CD4-positive, alpha-beta memory T cell (primary cell): ENCODE data around the gene CYP2S1. TPM values are rescaled to one million over a fixed set of nuclear protein-coding genes. Genes with fewer than 3 reads are reported as not detected.
A peak's percentile ranks its signal among the peaks of the same experiment; 100 is the strongest.

ENCODE experiments used
- CTCF ChIA-PET: fragments of 350-600 bp; sonication (Branson Sonifier 250); formaldehyde crosslinking; loops from one replicate; lab custom pipeline; 2021; ENCODE audit warnings: inconsistent platforms; ENCODE audit not compliant: partially characterized antibody; lab: Charles Lee
- POLR2A ChIA-PET: fragments of 350-600 bp; sonication (Branson Sonifier 250); formaldehyde crosslinking; loops from one replicate; lab custom pipeline; 2021; ENCODE audit not compliant: partially characterized antibody; lab: Charles Lee
- DNase-seq, 5 donors: peaks; one replicate each; pipeline versions ENCODE4 v3.0.0 to v3.0.0-alpha.2; 2020 to 2022; ENCODE audit warnings: mixed read lengths in 1 of 5
- H3K27ac ChIP-seq: one replicate; pipeline ENCODE4 v1.7.0; 2013; ENCODE audit warnings: low read depth, low read length
- H3K27me3 ChIP-seq: 2 replicates; pipeline ENCODE4 v1.7.0; 2013; ENCODE audit warnings: mild to moderate bottlenecking, low read length, moderate library complexity; ENCODE audit not compliant: insufficient read depth
- H3K36me3 ChIP-seq: 2 replicates; pipeline ENCODE4 v1.7.0; 2013; ENCODE audit warnings: mild to moderate bottlenecking, low read length, moderate library complexity; ENCODE audit not compliant: insufficient read depth
- H3K4me1 ChIP-seq: 2 replicates; pipeline ENCODE4 v1.7.0; 2013; ENCODE audit warnings: mild to moderate bottlenecking, low read length, moderate library complexity; ENCODE audit not compliant: insufficient read depth
- H3K4me3 ChIP-seq, 2 donors: one replicate each; pipeline ENCODE4 v1.7.0; 2013; ENCODE audit warnings: low read length in 2 of 2, mild to moderate bottlenecking in 1 of 2
- H3K9me3 ChIP-seq, 2 donors: one replicate each; pipeline ENCODE4 v1.7.0; 2013; ENCODE audit warnings: low read length in 2 of 2, control low read depth in 1 of 2; ENCODE audit not compliant: control insufficient read depth in 1 of 2
- H3K27ac Mint-ChIP-seq, 7 donors: one replicate each; pipeline ENCODE4 v1.8.0; 2020 to 2021; ENCODE audit warnings: mixed read lengths in 7 of 7, mild to moderate bottlenecking in 6 of 7, inconsistent platforms in 3 of 7, moderate library complexity in 3 of 7
- H3K27me3 Mint-ChIP-seq, 2 donors: one replicate each; pipeline ENCODE4 v1.8.0; 2020 to 2021; ENCODE audit warnings: mixed read lengths in 2 of 2
- H3K36me3 Mint-ChIP-seq, 2 donors: one replicate each; pipeline ENCODE4 v1.8.0; 2020 to 2021; ENCODE audit warnings: mixed read lengths in 2 of 2, inconsistent platforms in 1 of 2, mild to moderate bottlenecking in 1 of 2
- H3K4me1 Mint-ChIP-seq, 4 donors: one replicate each; pipeline ENCODE4 v1.8.0; 2020 to 2021; ENCODE audit warnings: mixed read lengths in 4 of 4, mild to moderate bottlenecking in 1 of 4
- H3K4me3 Mint-ChIP-seq, 8 donors: one replicate each; pipeline ENCODE4 v1.8.0; 2020 to 2021; ENCODE audit warnings: mixed read lengths in 8 of 8, mild to moderate bottlenecking in 7 of 8, moderate library complexity in 6 of 8, inconsistent platforms in 3 of 8
- H3K9me3 Mint-ChIP-seq, 8 donors: one replicate each; pipeline ENCODE4 v1.8.0; 2020 to 2021; ENCODE audit warnings: mixed read lengths in 8 of 8, mild to moderate bottlenecking in 5 of 8, inconsistent platforms in 3 of 8, moderate library complexity in 1 of 8
- intact Hi-C: fragments of 100-400 bp; cut with micrococcal nuclease; formaldehyde crosslinking; loops from one replicate; pipeline ENCODE4 v1.15.1; 2023
- polyA plus RNA-seq, 2 donors: library from polyadenylated mRNA; unstranded; fragments of 300-500 nt; fragmentation: Illumina TruSeq; gene quantifications; one replicate each; pipeline ENCODE4 v1.2.3, GENCODE V29; 2021
- total RNA-seq, 2 experiments: library from RNA; stranded (reverse); gene quantifications; one replicate each; pipeline ENCODE4 v1.2.3, GENCODE V29; 2021

CYP2S1 gene
- total and polyA plus RNA-seq, 4 experiments from 2014 or later, result 0.15 to 0.28 TPM; not detected in 2

- Histone ChIP-seq H3K4me1 (no peaks in the 10 kb centered on the region), H3K27me3 (no peaks in the 10 kb centered on the region), H3K9me3 (no peaks in the 10 kb centered on the region), H3K27ac (no peak overlapping the region), H3K4me3 (no peak overlapping the region), H3K36me3 (no peaks in the 10 kb centered on the region)
- intact Hi-C loops, result no loop called here
- POLR2A ChIA-PET, result no interaction called here
- peak overlapping the region in 1 of 7 donors; percentile 80 for H3K27ac Mint-ChIP-seq
- no peaks in the 10 kb centered on the region for H3K9me3 Mint-ChIP-seq
- H3K4me1 Mint-ChIP-seq, result no peaks in the 10 kb centered on the region
- CTCF ChIA-PET, result no interaction called here
- H3K4me3 Mint-ChIP-seq, result peak overlapping the region in 1 of 8 donors; percentile 66
- DNase-seq, result no peak
- H3K36me3 Mint-ChIP-seq, result no peaks in the 10 kb centered on the region
- peaks cover 6 to 12% of the 10 kb centered on the region in 2 donors for H3K27me3 Mint-ChIP-seq
These were observed 21.1 kb downstream of the CYP2S1 start for GRCh38 chr19:41214161-41214560.

- Histone ChIP-seq H3K9me3 (no peaks in the 10 kb centered on the region), H3K27ac (no peak overlapping the region), H3K4me1 (no peaks in the 10 kb centered on the region), H3K27me3 (no peaks in the 10 kb centered on the region), H3K36me3 (no peaks in the 10 kb centered on the region), H3K4me3 (no peak overlapping the region)
- intact Hi-C loops, result no loop called here
- POLR2A ChIA-PET, result no interaction called here
- H3K27me3 Mint-ChIP-seq, result peaks cover 23 to 31% of the 10 kb centered on the region in 2 donors
- H3K4me3 Mint-ChIP-seq, result no peak overlapping the region
- H3K4me1 Mint-ChIP-seq, result peaks cover 0 to 2% (median under 1%) of the 10 kb centered on the region in 4 donors
- H3K9me3 Mint-ChIP-seq, result no peaks in the 10 kb centered on the region
- no peak overlapping the region for H3K27ac Mint-ChIP-seq
- no peak for DNase-seq
- CTCF ChIA-PET, result no interaction called here
- H3K36me3 Mint-ChIP-seq, result no peaks in the 10 kb centered on the region
These were observed 24.7 kb downstream of the CYP2S1 start for GRCh38 chr19:41217741-41218140.

DNA sequence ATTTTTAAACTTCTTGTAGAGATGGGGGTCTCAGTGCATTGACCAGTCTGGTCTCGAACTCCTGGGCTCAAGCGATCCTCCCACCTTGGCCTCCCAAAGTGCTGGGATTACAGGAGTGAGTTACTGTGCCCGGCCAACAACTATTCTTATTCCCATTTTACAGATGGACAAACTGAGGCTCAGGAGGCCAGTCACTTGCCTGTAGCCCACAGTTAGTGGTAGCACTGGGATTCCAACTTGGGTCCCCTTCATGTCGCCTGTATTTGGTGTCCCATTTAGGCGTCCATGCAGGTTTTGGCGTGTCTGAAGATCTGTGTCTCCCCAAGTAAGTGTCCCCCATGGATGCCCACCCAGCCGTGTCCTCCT lies 25.2 kb downstream of the CYP2S1 start:
- no peaks in the 10 kb centered on the region for H3K9me3 Mint-ChIP-seq

GRCh38 chr19:41218615-41219507 lies 25.8 kb downstream of the CYP2S1 start, which contains the start of gene AXL:
TSS of gene AXL (plus strand) at chr19:41219223. CDS start at chr19:41219393, 170 bp downstream.
- no peak within 1 kb of the TSS for H3K27ac ChIP-seq
- DNase-seq, result no peak
- Mint-ChIP-seq H3K36me3 (no peaks in the 10 kb centered on the region), H3K9me3 (no peaks in the 10 kb centered on the region), H3K4me1 (peaks cover 0 to 2% (median under 1%) of the 10 kb centered on the region in 4 donors), H3K27ac (peak within 1 kb of the TSS in 2 of 7 donors; percentile 36 to 39), H3K27me3 (peaks cover 23 to 31% of the 10 kb centered on the region in 2 donors), H3K4me3 (peak within 1 kb of the TSS in 1 of 8 donors; percentile 20)
- no peaks in the 10 kb centered on the region for H3K4me1 ChIP-seq
- CTCF ChIA-PET, result no interaction called here
- intact Hi-C loops, result no loop called here
- H3K36me3 ChIP-seq, result no peaks in the 10 kb centered on the region
- no peaks in the 10 kb centered on the region for H3K9me3 ChIP-seq
- no peak within 1 kb of the TSS for H3K4me3 ChIP-seq
- no peaks in the 10 kb centered on the region for H3K27me3 ChIP-seq
- POLR2A ChIA-PET, result no interaction called here

More for the DNA sequence above, 25.2 kb downstream of the CYP2S1 start:
- no peak overlapping the region for H3K27ac Mint-ChIP-seq
- intact Hi-C loops, result no loop called here
- H3K4me3 ChIP-seq, result no peak overlapping the region
- H3K4me3 Mint-ChIP-seq, result no peak overlapping the region
- no peaks in the 10 kb centered on the region for H3K27me3 ChIP-seq
- no peak overlapping the region for H3K27ac ChIP-seq
- ChIA-PET CTCF (no interaction called here), POLR2A (no interaction called here)
- H3K27me3 Mint-ChIP-seq, result peaks cover 23 to 31% of the 10 kb centered on the region in 2 donors
- H3K4me1 Mint-ChIP-seq, result peaks cover 0 to 2% (median under 1%) of the 10 kb centered on the region in 4 donors
- no peaks in the 10 kb centered on the region for H3K9me3 ChIP-seq
- no peaks in the 10 kb centered on the region for H3K4me1 ChIP-seq
- DNase-seq, result no peak
- no peaks in the 10 kb centered on the region for H3K36me3 ChIP-seq
- no peaks in the 10 kb centered on the region for H3K36me3 Mint-ChIP-seq

DNA sequence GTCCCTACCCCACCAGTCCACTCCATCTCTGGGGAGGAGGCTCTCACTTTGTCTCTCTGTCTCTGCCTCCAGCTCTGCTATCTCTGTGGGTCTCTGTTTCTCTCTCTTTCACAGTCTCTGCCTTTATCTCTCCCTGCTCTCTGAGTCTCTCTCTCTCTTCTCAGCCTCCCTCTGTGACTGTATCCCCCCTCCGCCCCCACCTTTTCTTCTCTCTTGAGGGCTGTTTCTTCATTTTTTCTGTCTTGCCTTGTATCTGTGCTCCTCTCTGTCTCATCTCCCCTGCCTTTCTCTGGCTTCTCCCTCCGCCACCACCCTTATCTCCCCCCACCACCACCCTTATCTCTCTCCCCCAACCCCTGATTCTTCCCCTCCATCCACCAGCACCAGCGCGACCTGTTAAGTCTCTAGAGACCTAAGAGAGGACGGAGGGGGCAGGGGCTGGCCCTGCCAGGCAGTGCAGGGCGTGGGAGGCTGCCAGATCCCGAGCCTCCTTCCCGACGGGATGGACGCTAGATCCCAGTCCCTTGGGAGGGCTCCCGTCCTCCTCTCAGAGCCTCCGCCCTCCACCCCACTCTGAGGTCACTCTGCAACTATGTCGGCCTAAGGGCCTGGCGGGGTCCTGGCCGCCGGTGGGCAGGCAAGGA lies 27.0 kb downstream of the CYP2S1 start:
- no peaks in the 10 kb centered on the region for H3K9me3 ChIP-seq
- H3K4me1 ChIP-seq, result no peaks in the 10 kb centered on the region
- H3K36me3 ChIP-seq, result no peaks in the 10 kb centered on the region
- POLR2A ChIA-PET, result no interaction called here
- Mint-ChIP-seq H3K9me3 (peaks cover 0 to 2% (median 0%) of the 10 kb centered on the region in 8 donors), H3K4me3 (peak overlapping the region in 1 of 8 donors; percentile 20), H3K4me1 (peaks cover 0 to 2% (median under 1%) of the 10 kb centered on the region in 4 donors), H3K27me3 (peaks cover 23 to 31% of the 10 kb centered on the region in 2 donors), H3K27ac (no peak overlapping the region), H3K36me3 (no peaks in the 10 kb centered on the region)
- CTCF ChIA-PET, result interaction anchor here (1.5 kb wide), 1 partner anchor 42 kb away, joined by 5 read pairs; no protein-coding TSS in a partner anchor
- no peak overlapping the region for H3K4me3 ChIP-seq
- H3K27ac ChIP-seq, result no peak overlapping the region
- H3K27me3 ChIP-seq, result no peaks in the 10 kb centered on the region
- no peak for DNase-seq
- intact Hi-C loops, result no loop called here

- H3K9me3 Mint-ChIP-seq, result peaks cover 0 to 2% (median 0%) of the 10 kb centered on the region in 8 donors
These were observed 27.8 kb downstream of the CYP2S1 start for GRCh38 chr19:41220811-41221210.

More at GRCh38 chr19:41220811-41221210, 27.8 kb downstream of the CYP2S1 start:
- Mint-ChIP-seq H3K36me3 (peaks cover 0 to 1% of the 10 kb centered on the region in 2 donors), H3K27me3 (peaks cover 23 to 34% of the 10 kb centered on the region in 2 donors), H3K4me3 (no peak overlapping the region), H3K4me1 (peaks cover 5 to 7% (median 6%) of the 10 kb centered on the region in 4 donors), H3K27ac (peak overlapping the region in 1 of 7 donors; percentile 27)
- ChIA-PET POLR2A (interaction anchor here (0.8 to 1.7 kb wide), 3 partner anchors 42 to 82 kb away, joined by 3 to 5 read pairs (median 3); partner anchors contain the start of gene HNRNPUL1), CTCF (interaction anchor here (1.3 to 1.8 kb wide), 3 partner anchors 16 to 228 kb away, joined by 5 to 6 read pairs (median 5); no protein-coding TSS in a partner anchor)
- no peak for DNase-seq
- H3K9me3 ChIP-seq, result no peaks in the 10 kb centered on the region
- intact Hi-C loops, result no loop called here
- no peaks in the 10 kb centered on the region for H3K36me3 ChIP-seq
- no peaks in the 10 kb centered on the region for H3K27me3 ChIP-seq
- H3K27ac ChIP-seq, result no peak overlapping the region
- H3K4me1 ChIP-seq, result peaks cover 2% of the 10 kb centered on the region
- H3K4me3 ChIP-seq, result no peak overlapping the region
